Thoracic aorta (tissue), 2 donors: ENCODE results near the gene SLC29A2. TPM values are rescaled to one million over a fixed set of nuclear protein-coding genes. Genes with fewer than 3 reads are reported as not detected.
"Not testable (repeated sequence)": the region's sequence is repeated elsewhere in the genome, so short reads cannot be mapped to it uniquely, and the experiment has no call there.

Experiments
- ATAC-seq: fragments of 150-250 bp; one replicate; pipeline ENCODE4 v1.8.0; 2017; ENCODE audit warnings: low read depth; ENCODE audit not compliant: insufficient number of reproducible peaks, low FRiP score
- DNase-seq: peaks from one replicate; pipeline ENCODE4 v3.0.0-alpha.2; 2020; ENCODE audit warnings: low spot score
- H3K27ac ChIP-seq, 2 donors: fragments of 200-600 bp; sonication (generic); 1 replicate in 1 of 2; 2 replicates in 1 of 2; pipeline ENCODE4 v1.5.1; 2016; ENCODE audit warnings: mild to moderate bottlenecking in 2 of 2, moderate library complexity in 2 of 2
- H3K27me3 ChIP-seq: fragments of 200-600 bp; sonication (generic); replicated peaks from 2 replicates; pipeline ENCODE4 v1.6.0; 2016; ENCODE audit warnings: mild to moderate bottlenecking; ENCODE audit not compliant: insufficient read depth
- H3K36me3 ChIP-seq: fragments of 200-600 bp; sonication (generic); one replicate; pipeline ENCODE4 v1.5.1; 2016
- H3K4me1 ChIP-seq, 2 donors: fragments of 200-600 bp; sonication (generic); 1 replicate in 1 of 2; 2 replicates in 1 of 2; pipeline versions ENCODE4 v1.5.1 to v1.6.0; 2016; ENCODE audit warnings: low read depth in 2 of 2, mild to moderate bottlenecking in 1 of 2; ENCODE audit not compliant: control insufficient read depth in 1 of 2
- H3K4me3 ChIP-seq: fragments of 200-600 bp; sonication (generic); 2 replicates; pipeline ENCODE4 v1.5.1; 2016; ENCODE audit warnings: mild to moderate bottlenecking
- H3K9me3 ChIP-seq: fragments of 200-600 bp; sonication (generic); 2 replicates; pipeline ENCODE4 v1.5.1; 2016
- CTCF ChIP-seq: fragments of 200-600 bp; sonication (generic); IDR thresholded peaks from one replicate; pipeline ENCODE4 v1.5.1; 2019; ENCODE audit warnings: antibody characterized with exemption
- total RNA-seq, 2 donors: library from RNA; depleted of rRNA; stranded (reverse); fragments of >200 nt; gene quantifications; one replicate each; pipeline versions ENCODE4 v1.1.0 to v1.2.3, GENCODE V29; 2016

The SLC29A2 gene
- total RNA-seq, 2 donors from 2014 or later, result 2.5 to 3.0 TPM

GRCh38 chr11:66321606-66322005 lies 50.0 kb downstream of the SLC29A2 start:
- TF ChIP-seq CTCF, result no peak
- Histone ChIP-seq H3K4me1 (peaks cover 8 to 18% of the 10 kb centered on the region in 2 donors), H3K36me3 (no peaks in the 10 kb centered on the region), H3K27me3 (no peaks in the 10 kb centered on the region), H3K4me3 (no peak overlapping the region), H3K9me3 (no peaks in the 10 kb centered on the region), H3K27ac (no peak overlapping the region)
- DNase-seq (no peak), ATAC-seq (no peak)

GRCh38 chr11:66320748-66321147 lies 50.8 kb downstream of the SLC29A2 start:
- H3K4me1 ChIP-seq, result peaks cover 11 to 24% of the 10 kb centered on the region in 2 donors
- H3K4me3 ChIP-seq, H3K27me3 ChIP-seq, H3K9me3 ChIP-seq, DNase-seq, H3K27ac ChIP-seq, H3K36me3 ChIP-seq, ATAC-seq: not testable (repeated sequence)

GRCh38 chr11:66320289-66320688 lies 51.3 kb downstream of the SLC29A2 start:
- peaks cover 11 to 28% of the 10 kb centered on the region in 2 donors for H3K4me1 ChIP-seq
- not testable (repeated sequence) for H3K9me3 ChIP-seq, H3K36me3 ChIP-seq, DNase-seq, H3K4me3 ChIP-seq, H3K27ac ChIP-seq, ATAC-seq, H3K27me3 ChIP-seq

GRCh38 chr11:66318600-66318970 lies 53.0 kb downstream of the SLC29A2 start:
- ATAC-seq (no peak), DNase-seq (no peak)
- peaks cover 5% of the 10 kb centered on the region for H3K27me3 ChIP-seq
- H3K9me3 ChIP-seq, result no peaks in the 10 kb centered on the region
- no peaks in the 10 kb centered on the region for H3K36me3 ChIP-seq
- peaks cover 11 to 28% of the 10 kb centered on the region in 2 donors for H3K4me1 ChIP-seq
- peak overlapping the region in 1 of 2 donors; percentile 9 for H3K27ac ChIP-seq
- no peak overlapping the region for H3K4me3 ChIP-seq
- TF ChIP-seq CTCF, result no peak

- ATAC-seq, result no peak
- no peak for TF ChIP-seq CTCF
- no peak for DNase-seq
- no peaks in the 10 kb centered on the region for H3K36me3 ChIP-seq
- peak overlapping the region; percentile 71 for H3K4me3 ChIP-seq
- peaks cover 11 to 32% of the 10 kb centered on the region in 2 donors for H3K4me1 ChIP-seq
- peak overlapping the region in 1 of 2 donors; percentile 9 for H3K27ac ChIP-seq
- H3K9me3 ChIP-seq, result no peaks in the 10 kb centered on the region
- H3K27me3 ChIP-seq, result peaks cover 5% of the 10 kb centered on the region
These were observed 53.6 kb downstream of the SLC29A2 start for GRCh38 chr11:66317723-66318599.

GRCh38 chr11:66317322-66317722 lies 54.2 kb downstream of the SLC29A2 start:
- peak; percentile 13 for ATAC-seq
- peaks cover 5% of the 10 kb centered on the region for H3K27me3 ChIP-seq

More at GRCh38 chr11:66317322-66317722, 54.2 kb downstream of the SLC29A2 start:
- DNase-seq, result no peak
- no peaks in the 10 kb centered on the region for H3K36me3 ChIP-seq
- H3K4me3 ChIP-seq, result peak overlapping the region; percentile 71
- H3K4me1 ChIP-seq, result peaks cover 11 to 36% of the 10 kb centered on the region in 2 donors
- no peak for TF ChIP-seq CTCF
- H3K27ac ChIP-seq, result peak overlapping the region; percentile 7 to 9
- H3K9me3 ChIP-seq, result no peaks in the 10 kb centered on the region
